Spleen (tissue), 7 donors: ENCODE data around the gene SHH.

Experiments used
- POLR2A ChIP-seq, 3 donors: fragments of 450-650 bp; IDR thresholded peaks; one replicate each; pipeline ENCODE4 v1.5.1; 2017; ENCODE audit warnings: antibody characterized with exemption in 3 of 3, mild to moderate bottlenecking in 1 of 3
- TF ChIP-seq, protein P1 (sequence below), 11 experiments: fragments of 200-600 bp in 7 of 11; fragments of 450-650 bp in 4 of 11; sonication (generic) in 4 of 11; IDR thresholded peaks in 8 of 11; conservative IDR thresholded peaks in 3 of 11; 1 replicate in 7 of 11; 2 replicates in 4 of 11; pipeline versions ENCODE4 v1.4.0 to v1.8.0; 2016 to 2021; ENCODE audit warnings: antibody characterized with exemption in 11 of 11, inconsistent platforms in 4 of 11, mild to moderate bottlenecking in 1 of 11
- donor health status: DM: no; HTN: no; CAD: no; lungs with moderate emphysema.
- donor health status: DM: no; HTN: no; CAD: no.
- donor health status: DM: no; HTN: no; CAD: no.

DNA sequence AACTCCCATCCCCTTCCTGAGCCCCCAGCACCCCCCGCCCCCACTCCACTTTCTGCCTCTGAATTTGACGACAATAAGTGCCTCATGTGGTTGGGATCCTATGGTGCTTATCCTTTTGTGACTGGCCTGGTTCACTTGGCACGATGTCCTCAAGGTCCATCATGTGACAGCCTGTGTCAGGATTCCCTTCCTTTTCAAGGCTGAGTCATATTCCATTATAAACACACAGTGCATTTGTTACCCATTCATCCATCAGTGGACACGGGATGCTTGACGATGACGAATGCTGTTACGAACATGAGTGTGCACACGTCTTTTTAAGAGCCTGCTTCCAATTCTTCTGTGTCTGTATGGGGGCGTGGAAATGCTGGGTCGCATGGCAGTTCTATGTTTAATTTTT, 26.7 kb downstream of the SHH start:
- TF ChIP-seq, protein P1, sequence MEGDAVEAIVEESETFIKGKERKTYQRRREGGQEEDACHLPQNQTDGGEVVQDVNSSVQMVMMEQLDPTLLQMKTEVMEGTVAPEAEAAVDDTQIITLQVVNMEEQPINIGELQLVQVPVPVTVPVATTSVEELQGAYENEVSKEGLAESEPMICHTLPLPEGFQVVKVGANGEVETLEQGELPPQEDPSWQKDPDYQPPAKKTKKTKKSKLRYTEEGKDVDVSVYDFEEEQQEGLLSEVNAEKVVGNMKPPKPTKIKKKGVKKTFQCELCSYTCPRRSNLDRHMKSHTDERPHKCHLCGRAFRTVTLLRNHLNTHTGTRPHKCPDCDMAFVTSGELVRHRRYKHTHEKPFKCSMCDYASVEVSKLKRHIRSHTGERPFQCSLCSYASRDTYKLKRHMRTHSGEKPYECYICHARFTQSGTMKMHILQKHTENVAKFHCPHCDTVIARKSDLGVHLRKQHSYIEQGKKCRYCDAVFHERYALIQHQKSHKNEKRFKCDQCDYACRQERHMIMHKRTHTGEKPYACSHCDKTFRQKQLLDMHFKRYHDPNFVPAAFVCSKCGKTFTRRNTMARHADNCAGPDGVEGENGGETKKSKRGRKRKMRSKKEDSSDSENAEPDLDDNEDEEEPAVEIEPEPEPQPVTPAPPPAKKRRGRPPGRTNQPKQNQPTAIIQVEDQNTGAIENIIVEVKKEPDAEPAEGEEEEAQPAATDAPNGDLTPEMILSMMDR (IDR thresholded peaks at IDR 0.05 in 8 of 11, conservative IDR thresholded peaks at IDR 0.05 in 3 of 11), result no peak
- no peak for TF ChIP-seq POLR2A (IDR thresholded peaks at IDR 0.05)
